ENCODE measurements around the gene SHPK.

GRCh38 chr17:3565143-3565542, 70.9 kb downstream of the SHPK start:
- TF ChIP-seq POLR2AphosphoS5 (IDR thresholded peaks at IDR 0.05; ENCODE audit: low read depth, low read length), result no peak
- TF ChIP-seq CTCF (IDR thresholded peaks at IDR 0.05), result no peak

Data from Panc1 (cell line).